ENCODE results near the gene PRDM16. TPM values are rescaled to one million over a fixed set of nuclear protein-coding genes. Genes with fewer than 3 reads are reported as not detected.

The PRDM16 gene
- polyA plus RNA-seq, 6 donors from 2014 or later: not detected

GRCh38 chr1:3462356-3463012, 393.5 kb downstream of the PRDM16 start:
- Mint-ChIP-seq H3K4me3 (no peak overlapping the region), H3K27ac (no peak overlapping the region), H3K9me3 (no peaks in the 10 kb centered on the region), H3K36me3 (no peaks in the 10 kb centered on the region), H3K27me3 (peaks cover 4 to 25% (median 11%) of the 10 kb centered on the region in 3 donors), H3K4me1 (peaks cover 0 to 6% (median 4%) of the 10 kb centered on the region in 3 donors)
- no peak for ATAC-seq (ENCODE audit: low read depth in 2 of 2)
- no peak for DNase-seq

- Mint-ChIP-seq H3K4me1 (peaks cover 0 to 6% (median 4%) of the 10 kb centered on the region in 3 donors), H3K27ac (no peak overlapping the region), H3K9me3 (no peaks in the 10 kb centered on the region), H3K27me3 (peaks cover 4 to 25% (median 11%) of the 10 kb centered on the region in 3 donors), H3K4me3 (no peak overlapping the region), H3K36me3 (no peaks in the 10 kb centered on the region)
- ATAC-seq (ENCODE audit: low read depth in 2 of 2) (no peak), DNase-seq (no peak)
Observed at GRCh38 chr1:3463013-3463385, 394.0 kb downstream of the PRDM16 start.

- ATAC-seq (ENCODE audit: low read depth in 2 of 2): no peak
- no peak overlapping the region for H3K4me3 Mint-ChIP-seq
Observed at GRCh38 chr1:3463408-3463863, 394.4 kb downstream of the PRDM16 start.

GRCh38 chr1:3463891-3464648, 395.1 kb downstream of the PRDM16 start:
- H3K4me3 Mint-ChIP-seq: no peak overlapping the region
- H3K36me3 Mint-ChIP-seq: no peaks in the 10 kb centered on the region
- ATAC-seq (ENCODE audit: low read depth in 2 of 2) (no peak), DNase-seq (no peak)
- H3K27ac Mint-ChIP-seq: no peak overlapping the region
- H3K4me1 Mint-ChIP-seq: peaks cover 0 to 6% (median 4%) of the 10 kb centered on the region in 3 donors
- no peaks in the 10 kb centered on the region for H3K9me3 Mint-ChIP-seq
- H3K27me3 Mint-ChIP-seq: peaks cover 4 to 22% (median 11%) of the 10 kb centered on the region in 3 donors

More at GRCh38 chr1:3463408-3463863, 394.4 kb downstream of the PRDM16 start:
- H3K36me3 Mint-ChIP-seq: no peaks in the 10 kb centered on the region
- no peak for DNase-seq
- peaks cover 0 to 6% (median 4%) of the 10 kb centered on the region in 3 donors for H3K4me1 Mint-ChIP-seq
- H3K27me3 Mint-ChIP-seq: peaks cover 4 to 25% (median 11%) of the 10 kb centered on the region in 3 donors
- H3K27ac Mint-ChIP-seq: no peak overlapping the region
- no peaks in the 10 kb centered on the region for H3K9me3 Mint-ChIP-seq

GRCh38 chr1:3464649-3465025, 395.6 kb downstream of the PRDM16 start:
- Mint-ChIP-seq H3K4me1 (peaks cover 0 to 6% (median 4%) of the 10 kb centered on the region in 3 donors), H3K9me3 (no peaks in the 10 kb centered on the region), H3K27me3 (peaks cover 4 to 16% (median 8%) of the 10 kb centered on the region in 3 donors), H3K36me3 (no peaks in the 10 kb centered on the region), H3K4me3 (no peak overlapping the region), H3K27ac (peak overlapping the region in 1 of 6 donors; percentile 47)
- no peak for DNase-seq
- no peak for ATAC-seq (ENCODE audit: low read depth in 2 of 2)

GRCh38 chr1:3465091-3465934, 396.3 kb downstream of the PRDM16 start:
- ATAC-seq (ENCODE audit: low read depth in 2 of 2) (no peak), DNase-seq (no peak)
- H3K9me3 Mint-ChIP-seq: no peaks in the 10 kb centered on the region
- H3K36me3 Mint-ChIP-seq: no peaks in the 10 kb centered on the region
- H3K4me3 Mint-ChIP-seq: no peak overlapping the region
- peaks cover 2 to 6% (median 4%) of the 10 kb centered on the region in 3 donors for H3K4me1 Mint-ChIP-seq
- peak overlapping the region in 1 of 6 donors; percentile 47 for H3K27ac Mint-ChIP-seq
- H3K27me3 Mint-ChIP-seq: peaks cover 2 to 16% (median 4%) of the 10 kb centered on the region in 3 donors

GRCh38 chr1:3465935-3466321, 396.9 kb downstream of the PRDM16 start:
- H3K4me1 Mint-ChIP-seq: peaks cover 4 to 7% (median 6%) of the 10 kb centered on the region in 3 donors
- H3K27me3 Mint-ChIP-seq: peaks cover 4 to 16% (median 6%) of the 10 kb centered on the region in 3 donors
- H3K9me3 Mint-ChIP-seq: no peaks in the 10 kb centered on the region
- no peaks in the 10 kb centered on the region for H3K36me3 Mint-ChIP-seq
- H3K27ac Mint-ChIP-seq: peak overlapping the region in 1 of 6 donors; percentile 56
- DNase-seq (no peak), ATAC-seq (ENCODE audit: low read depth in 2 of 2) (no peak)
- H3K4me3 Mint-ChIP-seq: no peak overlapping the region

- Mint-ChIP-seq H3K27ac (no peak overlapping the region), H3K4me3 (no peak overlapping the region), H3K36me3 (no peaks in the 10 kb centered on the region), H3K4me1 (peaks cover 4 to 7% (median 6%) of the 10 kb centered on the region in 3 donors), H3K27me3 (peaks cover 0 to 14% (median 6%) of the 10 kb centered on the region in 3 donors), H3K9me3 (no peaks in the 10 kb centered on the region)
- DNase-seq (no peak), ATAC-seq (ENCODE audit: low read depth in 2 of 2) (no peak)
Observed at GRCh38 chr1:3466366-3467075, 397.5 kb downstream of the PRDM16 start.

GRCh38 chr1:3467096-3468036, 398.4 kb downstream of the PRDM16 start:
- Mint-ChIP-seq H3K36me3 (no peaks in the 10 kb centered on the region), H3K27ac (no peak overlapping the region), H3K9me3 (no peaks in the 10 kb centered on the region), H3K27me3 (peaks cover 0 to 8% (median 6%) of the 10 kb centered on the region in 3 donors), H3K4me1 (peaks cover 4 to 7% (median 6%) of the 10 kb centered on the region in 3 donors), H3K4me3 (no peak overlapping the region)
- DNase-seq: no peak
- no peak for ATAC-seq (ENCODE audit: low read depth in 2 of 2)

- no peak for DNase-seq
- Mint-ChIP-seq H3K4me1 (peaks cover 4 to 7% (median 6%) of the 10 kb centered on the region in 3 donors), H3K9me3 (no peaks in the 10 kb centered on the region), H3K36me3 (no peaks in the 10 kb centered on the region), H3K4me3 (no peak overlapping the region), H3K27me3 (peaks cover 0 to 8% (median 6%) of the 10 kb centered on the region in 3 donors), H3K27ac (no peak overlapping the region)
- no peak for ATAC-seq (ENCODE audit: low read depth in 2 of 2)
Observed at GRCh38 chr1:3468236-3469103, 399.5 kb downstream of the PRDM16 start.

- Mint-ChIP-seq H3K27me3 (peaks cover 0 to 8% (median 6%) of the 10 kb centered on the region in 3 donors), H3K36me3 (no peaks in the 10 kb centered on the region), H3K4me1 (peaks cover 4 to 7% (median 6%) of the 10 kb centered on the region in 3 donors), H3K9me3 (no peaks in the 10 kb centered on the region), H3K4me3 (no peak overlapping the region), H3K27ac (no peak overlapping the region)
- no peak for DNase-seq
- ATAC-seq (ENCODE audit: low read depth in 2 of 2): no peak
Observed at GRCh38 chr1:3469104-3469848, 400.3 kb downstream of the PRDM16 start.

Measured in naive B cell (primary cell).